Colon (tissue), 2 donors: ENCODE results near the gene NGFR.

Experiments
- FAIRE-seq: peaks from 2 replicates; lab custom pipeline; 2012; peaks lifted over from hg19 to GRCh38; lab: Jason Lieb, UNC
- donor health status: control.
- donor health status: control.

NGFR gene

DNA sequence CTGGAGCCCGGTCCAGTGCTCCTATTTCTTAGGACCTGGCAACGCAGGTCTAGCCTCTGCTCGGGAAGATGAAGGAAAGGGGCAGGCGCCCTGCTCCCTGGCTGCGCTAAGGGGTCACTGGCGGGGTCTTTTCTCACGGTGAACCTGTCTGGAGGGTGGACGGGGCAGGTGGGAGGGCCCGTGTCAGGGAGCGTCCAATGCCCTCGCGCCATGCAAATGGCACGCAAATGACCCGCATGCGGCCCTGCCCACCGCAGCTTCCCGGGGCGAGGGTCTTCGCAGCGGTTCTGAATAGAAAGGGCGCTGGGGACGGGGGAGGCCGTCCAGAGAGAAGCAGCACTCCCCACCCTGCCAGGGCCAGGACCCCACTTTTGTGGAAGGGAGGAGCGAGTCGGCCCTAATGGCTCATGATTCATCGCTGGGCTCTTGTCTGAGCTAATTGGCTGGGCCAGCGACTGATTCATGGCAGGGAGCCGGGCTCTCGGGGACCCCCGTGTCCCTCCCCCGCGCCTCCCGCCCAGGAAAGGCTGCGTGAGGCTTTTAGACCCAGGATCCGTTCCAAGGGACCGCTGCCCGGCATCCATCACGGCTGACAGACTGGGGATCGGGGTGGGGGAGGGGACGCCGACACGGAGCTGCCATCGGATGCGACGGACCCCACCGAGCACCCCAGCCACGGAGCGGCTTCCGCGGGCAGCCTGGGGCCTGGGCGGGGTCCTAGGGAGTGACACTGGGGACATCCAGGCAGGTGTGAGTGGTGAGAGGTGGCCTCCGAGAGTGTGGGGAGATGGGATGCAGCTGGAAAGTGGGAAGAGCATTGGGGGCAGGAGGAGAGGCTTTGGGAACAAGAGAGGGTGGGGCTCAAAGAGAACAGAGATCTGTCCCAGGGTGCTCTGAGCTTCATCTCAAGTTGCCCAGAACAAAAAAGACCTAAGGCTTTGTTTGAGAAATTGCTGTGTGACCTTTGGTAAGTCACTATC lies 25.0 kb upstream of the NGFR start:
- FAIRE-seq = no peak

DNA sequence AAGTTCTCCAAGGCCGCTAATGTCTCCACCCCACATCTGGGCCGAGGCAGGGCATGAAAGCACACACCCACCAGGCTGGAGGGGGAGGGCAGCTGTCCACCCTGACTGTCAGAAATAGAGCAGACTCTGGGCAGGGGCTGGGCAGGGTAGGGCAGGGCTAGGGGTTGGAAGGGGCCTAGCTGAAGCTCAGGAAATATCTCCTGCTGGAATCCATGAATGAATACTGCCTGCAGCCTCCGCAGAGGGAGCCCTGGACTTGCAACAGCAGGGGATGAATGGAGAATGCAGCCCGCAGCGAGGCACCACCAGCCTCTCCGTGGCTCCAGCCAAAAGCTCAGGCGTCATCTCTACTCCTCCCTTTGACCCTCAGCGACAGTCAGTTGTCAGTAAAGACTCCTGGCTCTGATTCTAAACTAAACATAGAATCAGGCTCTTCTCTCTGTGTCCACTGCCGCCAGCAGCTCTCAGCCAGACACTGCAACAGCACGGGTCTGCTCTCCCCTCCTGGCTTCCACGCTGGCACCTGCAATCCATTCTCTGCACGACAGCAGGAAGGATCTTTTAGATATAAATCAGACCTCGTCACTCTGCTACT lies 23.9 kb upstream of the NGFR start:
- no peak for FAIRE-seq

DNA sequence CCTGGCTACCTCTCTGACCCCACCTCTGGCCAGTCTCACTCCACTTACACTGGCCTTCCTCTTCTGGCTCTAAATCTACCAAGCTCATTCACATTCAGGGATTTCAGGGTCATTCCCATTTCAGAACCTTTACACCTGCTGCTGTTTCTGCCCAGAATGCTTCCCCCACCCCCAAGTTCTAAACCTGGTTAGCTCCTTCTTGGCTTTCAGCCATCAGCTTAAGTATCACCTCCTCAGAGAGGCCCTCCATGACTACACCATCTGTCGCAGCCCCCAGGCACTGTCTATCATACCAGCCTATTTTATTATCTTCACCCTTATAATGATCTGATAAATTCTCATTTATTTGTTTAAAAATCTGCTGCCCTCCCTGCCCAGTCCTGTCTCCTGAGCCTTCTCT lies 23.3 kb upstream of the NGFR start:
- no peak for FAIRE-seq

DNA sequence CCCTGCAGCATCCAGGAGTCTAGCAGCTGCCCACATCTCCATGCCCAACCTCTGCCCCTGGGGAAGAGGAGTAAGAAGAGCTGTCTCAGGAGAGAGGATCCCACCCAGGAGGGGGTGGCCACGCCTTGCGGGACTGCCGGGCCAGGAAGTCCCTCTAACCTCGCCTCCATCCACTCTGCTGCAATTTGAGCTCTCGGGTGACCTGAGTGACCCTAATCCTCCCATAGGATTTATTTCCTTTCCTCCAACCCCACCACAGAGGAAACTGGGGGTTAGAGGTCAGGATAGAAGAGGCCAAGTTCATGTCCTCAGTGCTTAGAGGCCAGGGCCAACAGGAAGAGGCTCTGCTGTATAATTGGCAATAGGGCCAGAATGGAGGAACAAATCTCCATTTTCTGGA lies 22.6 kb upstream of the NGFR start:
- FAIRE-seq = no peak

DNA sequence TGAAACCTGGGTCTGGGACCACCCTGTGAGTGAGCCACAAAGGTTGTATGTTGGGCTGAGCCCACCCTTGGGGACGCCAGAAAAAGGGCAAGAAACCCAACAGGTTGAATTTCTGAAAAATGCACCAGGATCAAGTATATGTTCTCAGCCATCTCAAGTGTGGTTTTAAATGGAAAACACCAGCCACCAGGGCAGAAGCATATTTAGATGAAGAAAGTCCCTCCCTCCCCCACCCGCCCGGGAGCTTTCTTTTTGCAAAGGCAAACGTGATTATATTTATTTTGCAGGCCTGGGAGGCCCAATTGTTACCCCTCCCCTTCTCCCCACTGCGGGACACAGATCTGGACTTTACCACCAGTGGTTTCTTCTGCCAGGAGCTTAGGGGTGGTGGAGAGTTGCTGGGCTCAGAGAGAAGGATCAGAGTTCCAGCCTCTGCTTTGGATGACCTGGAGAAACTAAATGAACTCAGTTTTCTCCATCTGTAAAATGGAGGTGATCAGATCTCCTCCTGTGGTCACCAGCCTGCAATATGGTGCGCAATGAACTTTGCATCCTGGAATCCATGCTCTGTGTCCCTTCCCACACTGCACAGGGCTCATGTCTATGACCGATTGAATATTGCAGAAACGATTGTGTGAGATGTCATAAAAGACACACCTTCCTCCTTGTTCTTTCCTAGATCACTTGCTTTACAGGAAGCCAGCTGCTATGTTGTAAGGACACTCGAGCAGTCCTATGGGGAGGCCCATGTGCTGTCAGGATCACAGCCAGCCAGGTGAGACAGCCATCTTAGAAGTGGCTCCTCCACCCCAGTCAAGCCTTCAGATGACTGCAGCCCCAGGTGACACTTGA lies 21.0 kb upstream of the NGFR start:
- no peak for FAIRE-seq

DNA sequence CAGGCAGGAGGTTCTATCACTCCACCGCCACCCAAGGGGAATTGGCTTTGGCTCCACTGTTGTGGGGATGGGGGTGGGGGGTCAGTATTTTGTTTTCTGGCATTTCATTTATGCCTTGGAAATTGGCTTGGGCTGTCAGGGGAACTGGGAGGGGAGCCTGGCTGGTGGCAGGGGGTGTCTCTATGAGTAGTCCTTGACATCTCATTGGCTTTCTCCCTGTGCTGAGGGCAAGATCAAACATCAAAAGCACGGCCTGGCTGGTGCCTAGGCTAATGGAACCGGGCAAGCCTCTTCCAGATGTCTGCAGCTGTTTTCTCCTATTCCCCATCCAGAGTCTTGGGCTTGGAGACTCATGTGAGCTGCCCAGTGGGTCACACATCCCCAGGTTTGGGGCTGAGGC lies 17.4 kb upstream of the NGFR start:
- FAIRE-seq = no peak

DNA sequence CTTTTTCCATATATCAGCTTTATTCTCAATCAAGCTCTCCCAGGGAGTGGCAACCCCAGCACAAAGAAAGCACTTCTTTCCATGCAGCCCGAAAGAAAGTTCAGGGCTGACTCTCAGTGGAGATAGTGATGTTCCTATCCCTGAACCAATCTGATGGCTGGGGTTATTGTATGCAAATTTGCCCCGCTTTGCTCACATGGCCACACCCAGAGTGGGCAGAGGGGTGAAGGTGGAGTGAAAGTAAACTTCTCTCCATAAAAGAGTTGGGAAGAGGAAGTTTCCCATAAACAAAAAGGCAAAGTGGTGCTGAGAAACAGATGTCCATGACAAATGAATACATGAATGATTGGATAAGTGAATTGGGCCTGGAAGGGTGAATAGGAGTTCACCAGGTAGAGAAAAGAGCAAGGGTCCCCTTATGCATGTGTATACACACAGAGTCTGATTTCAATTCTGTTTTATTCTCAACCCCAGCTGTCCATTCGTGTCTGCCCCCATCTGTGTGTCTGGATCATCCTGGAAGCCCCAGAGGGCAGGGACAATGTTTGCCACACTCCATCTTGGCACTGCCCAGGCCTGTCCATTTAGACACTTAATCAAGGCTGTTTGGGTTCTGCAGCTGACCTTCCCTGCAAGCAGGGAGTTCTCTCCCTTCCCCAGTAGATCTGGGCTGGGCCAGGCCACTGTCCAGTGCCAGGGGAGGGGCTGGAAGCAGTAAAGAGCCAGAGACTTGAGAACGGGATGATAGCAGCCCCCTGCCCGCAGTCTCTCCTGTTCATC lies 14.1 kb upstream of the NGFR start:
- no peak for FAIRE-seq

DNA sequence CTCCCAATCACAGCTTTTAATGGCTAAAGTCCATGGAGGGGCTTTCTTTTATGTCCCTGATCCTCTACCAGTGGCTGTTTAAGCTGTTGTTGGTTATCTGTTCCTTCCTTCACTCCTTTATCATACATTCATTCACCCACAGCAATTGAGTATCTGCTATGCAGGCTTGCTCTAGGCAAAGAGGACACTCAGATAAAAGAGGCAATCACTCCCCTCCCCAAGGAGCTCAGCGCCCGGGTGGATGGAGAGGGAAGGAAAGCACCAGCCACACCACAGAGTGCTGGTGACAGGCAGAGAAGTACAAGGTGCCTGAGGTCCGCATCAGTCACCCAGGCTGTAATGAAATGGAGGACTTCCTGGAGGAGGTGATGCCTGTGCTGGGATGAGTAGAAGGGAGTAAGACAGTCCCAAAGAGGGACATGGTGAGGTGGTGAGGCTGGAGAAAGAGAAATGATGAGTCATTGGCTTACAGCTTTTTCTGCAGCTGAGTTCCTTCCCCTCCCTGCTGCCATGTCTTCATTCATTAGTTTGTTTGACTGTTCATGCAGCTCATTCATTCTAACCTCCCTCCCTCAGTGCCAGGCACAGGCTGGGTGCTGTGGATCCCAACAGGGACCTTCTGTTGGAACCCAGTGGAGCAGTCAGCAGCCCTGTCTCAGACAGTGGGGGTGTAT lies 12.8 kb upstream of the NGFR start:
- FAIRE-seq = no peak

DNA sequence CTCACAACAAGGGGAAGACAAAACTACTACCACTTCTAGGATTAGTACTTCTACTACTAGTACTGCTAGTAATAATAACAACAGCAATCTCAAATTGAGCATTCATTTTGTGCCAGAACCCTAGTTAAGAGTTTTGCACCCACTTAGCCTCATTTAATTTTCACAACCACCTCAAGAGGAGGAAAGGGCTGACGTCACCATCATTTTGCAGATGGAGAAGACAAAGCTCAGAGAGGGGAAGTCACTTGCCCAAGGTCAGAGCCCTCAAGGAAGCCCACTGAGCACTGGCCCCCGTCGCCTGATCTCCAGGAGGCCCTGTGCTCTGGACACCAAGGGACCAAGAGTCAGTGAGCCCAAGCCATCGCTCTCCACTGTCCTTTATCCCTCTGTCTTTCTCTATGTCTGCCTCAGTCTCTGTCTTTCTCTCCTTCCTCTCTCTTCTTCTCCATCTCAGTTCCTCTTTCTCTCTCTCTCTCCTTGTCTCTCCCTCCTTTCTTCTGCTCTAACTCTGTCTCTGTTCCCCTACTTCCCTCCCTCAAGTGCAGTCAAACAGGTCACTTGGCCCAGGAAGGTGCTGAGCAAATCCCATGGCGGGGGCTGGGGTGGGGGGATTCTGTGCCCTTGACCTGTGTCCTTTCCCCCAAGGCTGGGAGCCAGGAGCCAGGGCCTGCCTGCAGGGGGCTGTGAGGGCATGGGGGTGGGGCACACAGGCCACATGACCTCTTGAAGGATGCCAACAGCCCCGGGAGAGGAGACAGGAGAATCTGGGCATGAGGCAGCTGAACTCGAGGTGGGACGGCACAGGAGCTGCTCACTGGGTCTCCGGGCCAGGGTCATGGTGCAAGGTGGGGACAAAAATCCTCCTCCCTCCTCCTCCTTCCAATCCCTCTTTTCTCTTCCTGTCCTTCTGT lies 11.2 kb upstream of the NGFR start:
- no peak for FAIRE-seq

DNA sequence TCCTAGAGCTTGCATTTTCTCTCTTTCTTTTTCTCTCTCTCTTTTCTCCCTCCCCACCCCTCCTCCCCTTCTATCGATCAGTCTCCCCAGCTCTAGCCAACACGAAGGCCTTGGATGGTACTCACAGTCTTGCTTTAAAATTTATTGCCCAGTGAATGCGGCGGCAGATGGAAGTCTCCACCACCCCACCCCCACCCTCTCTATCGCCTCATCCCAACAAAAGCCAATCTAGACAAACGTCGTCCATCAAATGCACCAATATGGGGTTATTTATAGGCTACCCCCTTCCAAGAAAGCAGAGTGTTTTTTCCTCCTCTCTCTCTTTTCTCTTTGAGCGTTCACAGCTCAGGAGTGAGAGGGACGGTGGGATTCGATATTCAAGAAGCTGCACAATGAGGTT lies 10.5 kb upstream of the NGFR start:
- FAIRE-seq = no peak

DNA sequence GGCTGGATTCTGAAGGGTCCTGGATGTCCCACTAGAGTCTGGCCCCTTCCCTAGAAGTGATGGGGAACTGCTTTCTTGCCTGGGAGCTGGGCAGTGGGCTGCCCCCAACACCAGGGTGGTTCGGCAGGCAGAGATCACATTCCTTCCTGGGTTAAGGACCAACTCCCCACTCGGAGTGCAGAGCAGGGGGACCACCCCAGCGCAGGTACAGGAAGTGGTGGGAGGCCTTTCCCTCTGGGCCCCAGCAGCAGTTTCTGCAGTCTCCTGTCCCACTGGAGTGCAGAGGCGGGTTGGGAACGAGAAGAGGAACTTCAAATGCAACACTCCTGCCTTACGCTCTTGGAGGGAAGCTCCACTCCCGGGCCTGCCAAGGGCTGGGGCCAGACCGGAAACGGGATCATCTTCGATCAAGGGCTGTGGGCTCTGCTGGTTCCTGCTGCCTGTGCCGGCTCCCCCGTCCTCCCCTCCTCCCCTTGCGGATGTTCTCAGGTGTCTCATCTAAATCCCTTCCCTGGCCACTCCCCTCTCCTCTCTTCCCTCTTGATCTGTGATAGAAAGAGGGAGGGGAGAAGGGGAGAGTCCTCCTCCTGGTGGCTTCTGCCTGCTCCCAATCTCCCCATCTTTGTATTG lies 9.0 kb upstream of the NGFR start:
- FAIRE-seq = no peak

DNA sequence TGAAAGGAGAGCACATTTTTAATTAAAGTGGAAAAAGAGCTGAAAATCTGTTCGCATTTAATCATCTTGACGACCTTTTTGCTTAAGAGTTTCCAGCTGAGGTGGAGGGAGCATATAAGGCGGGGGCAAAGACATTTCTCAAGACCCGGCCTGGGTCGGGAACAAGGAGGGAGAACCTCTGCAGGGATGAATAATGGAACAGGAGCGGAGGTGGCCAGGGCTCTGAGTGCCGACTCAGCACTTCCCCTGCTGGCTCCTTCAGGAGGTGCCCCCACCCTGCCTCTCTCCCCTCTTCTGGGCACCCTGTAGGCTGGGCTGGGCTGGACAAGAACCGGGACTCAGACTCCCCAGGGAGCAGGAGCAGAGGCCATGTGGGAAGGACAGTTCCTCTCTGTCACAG lies 7.9 kb upstream of the NGFR start:
- FAIRE-seq = no peak

DNA sequence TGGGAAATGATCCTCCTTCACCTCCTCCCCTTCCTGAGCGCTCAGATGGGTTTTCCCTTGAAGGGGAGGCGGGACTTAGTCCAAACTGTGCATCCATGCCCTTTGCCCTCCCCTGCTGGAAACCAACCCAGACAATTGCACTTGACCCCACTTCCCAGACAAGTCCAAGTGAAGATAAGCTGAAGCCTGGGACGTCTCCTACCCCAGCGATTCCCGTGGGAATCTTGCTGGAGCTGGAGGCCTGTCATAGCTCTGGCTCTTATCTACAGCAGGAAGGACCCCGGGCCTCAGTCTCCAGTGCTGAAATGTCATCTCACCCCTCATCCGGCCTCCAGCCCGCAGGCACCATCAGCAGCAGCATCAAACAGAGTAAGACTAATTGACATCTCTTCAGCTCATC lies 6.5 kb upstream of the NGFR start:
- no peak for FAIRE-seq

DNA sequence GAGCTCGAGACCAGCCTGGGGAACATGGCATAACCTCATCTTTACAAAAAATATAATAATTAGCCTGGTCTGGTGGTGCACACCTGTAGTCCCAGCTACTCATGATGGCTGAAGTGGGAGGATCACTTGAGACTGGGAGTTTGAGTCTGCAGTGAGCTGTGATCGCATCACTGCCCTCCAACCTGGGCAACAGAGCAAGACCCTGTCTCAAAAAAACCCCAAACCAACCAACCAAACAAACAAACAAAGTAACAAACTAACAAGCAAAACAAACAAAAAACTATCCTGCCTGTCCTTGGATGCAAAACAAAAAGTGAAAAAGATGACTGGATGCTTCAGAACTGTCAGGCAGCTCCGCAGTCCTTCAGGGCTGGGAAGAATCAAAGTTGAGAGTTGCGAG lies 5.7 kb upstream of the NGFR start:
- FAIRE-seq = no peak

DNA sequence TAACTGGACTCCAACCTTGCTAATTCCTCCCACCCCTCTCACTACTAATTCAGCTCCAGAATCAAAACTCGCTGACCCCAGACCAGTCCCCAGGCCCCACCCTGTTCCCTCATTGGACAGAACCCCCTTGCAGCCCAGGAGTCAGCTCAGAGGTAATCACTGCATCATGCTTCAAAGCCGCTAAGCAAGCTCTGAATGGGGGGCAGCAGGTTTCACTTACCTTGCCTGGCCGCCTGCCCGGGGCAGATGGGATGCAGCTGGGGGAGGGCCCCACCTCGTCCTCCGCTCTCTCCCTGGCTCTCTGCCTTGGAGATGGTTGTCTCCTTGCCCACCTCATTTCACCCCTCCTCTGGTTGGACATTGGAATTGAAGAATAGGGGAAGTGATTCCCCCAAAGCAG lies 4.8 kb upstream of the NGFR start:
- FAIRE-seq = no peak

DNA sequence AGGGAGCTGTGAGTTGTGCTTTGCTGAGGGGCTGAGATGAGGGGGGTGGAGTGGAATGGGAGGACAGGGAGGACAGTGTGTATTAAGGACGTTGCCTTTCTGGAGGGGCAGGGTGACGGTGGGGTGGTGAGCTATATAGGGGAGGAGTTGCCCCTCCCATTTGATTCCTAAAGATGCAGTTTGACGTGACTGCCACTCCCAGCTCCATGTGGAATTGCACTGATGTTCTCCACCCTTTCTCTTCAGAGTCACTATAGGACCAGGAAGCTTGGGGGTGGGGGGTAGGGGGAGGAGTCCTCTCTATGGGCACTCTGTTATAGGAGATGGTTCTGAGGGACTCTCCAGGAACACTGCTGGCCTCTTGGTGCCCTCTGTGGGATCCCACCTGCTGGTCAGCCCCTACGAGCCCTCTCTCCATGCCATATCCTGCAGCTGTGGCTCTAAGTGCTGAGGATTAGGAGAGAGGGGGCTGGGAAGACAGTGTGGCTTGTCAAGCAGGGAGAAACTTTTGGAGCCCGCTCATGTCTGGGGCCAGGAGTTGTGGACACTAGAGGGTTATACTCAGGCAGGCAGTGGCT lies 3.8 kb upstream of the NGFR start:
- no peak for FAIRE-seq

DNA sequence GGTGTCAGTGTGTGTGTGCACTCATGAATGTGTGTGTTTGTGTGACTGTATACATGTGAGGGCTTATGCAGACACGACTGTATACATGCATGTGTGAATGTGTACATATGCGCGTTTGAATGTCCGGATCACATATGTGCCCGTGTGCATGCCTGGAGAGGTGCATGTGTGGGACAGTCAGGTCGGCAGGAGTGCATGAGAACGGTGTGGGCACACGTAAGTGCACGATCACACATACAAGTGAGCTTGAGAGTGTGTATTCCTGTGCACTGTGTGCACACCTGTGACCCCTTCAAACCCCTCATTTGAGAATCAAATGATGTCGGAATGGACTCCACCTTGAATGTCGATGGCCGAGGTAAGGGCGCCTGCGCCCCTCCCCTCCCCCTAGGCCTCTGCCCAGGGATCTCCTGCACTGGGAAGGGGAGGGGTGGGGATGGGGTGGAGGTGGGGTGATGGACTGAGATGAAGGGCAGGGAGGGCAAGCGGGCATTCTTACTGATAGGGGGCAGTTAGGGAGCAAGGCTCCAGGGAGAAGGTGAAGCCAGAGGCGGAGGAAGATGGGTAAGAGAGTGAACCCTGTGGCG lies 601 bp upstream of the NGFR start:
- FAIRE-seq = no peak

DNA sequence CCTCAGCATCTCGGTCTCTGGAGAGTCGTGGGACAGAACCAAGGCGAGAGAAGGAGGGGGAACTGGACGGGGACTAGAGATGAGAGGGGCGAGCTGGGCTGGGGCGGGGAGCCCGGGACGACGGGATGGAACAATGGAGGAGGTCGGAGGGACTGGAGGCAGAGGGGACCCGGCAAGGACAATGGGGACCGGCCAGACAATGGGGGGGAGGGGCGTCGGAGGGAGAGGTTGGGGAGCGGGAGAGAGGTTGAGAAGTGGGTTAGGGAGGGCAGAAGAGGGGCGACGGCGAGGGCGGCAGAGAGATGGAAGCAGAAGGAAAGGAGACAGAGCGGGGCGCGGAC lies 719 bp downstream of the NGFR start:
- no peak for FAIRE-seq

DNA sequence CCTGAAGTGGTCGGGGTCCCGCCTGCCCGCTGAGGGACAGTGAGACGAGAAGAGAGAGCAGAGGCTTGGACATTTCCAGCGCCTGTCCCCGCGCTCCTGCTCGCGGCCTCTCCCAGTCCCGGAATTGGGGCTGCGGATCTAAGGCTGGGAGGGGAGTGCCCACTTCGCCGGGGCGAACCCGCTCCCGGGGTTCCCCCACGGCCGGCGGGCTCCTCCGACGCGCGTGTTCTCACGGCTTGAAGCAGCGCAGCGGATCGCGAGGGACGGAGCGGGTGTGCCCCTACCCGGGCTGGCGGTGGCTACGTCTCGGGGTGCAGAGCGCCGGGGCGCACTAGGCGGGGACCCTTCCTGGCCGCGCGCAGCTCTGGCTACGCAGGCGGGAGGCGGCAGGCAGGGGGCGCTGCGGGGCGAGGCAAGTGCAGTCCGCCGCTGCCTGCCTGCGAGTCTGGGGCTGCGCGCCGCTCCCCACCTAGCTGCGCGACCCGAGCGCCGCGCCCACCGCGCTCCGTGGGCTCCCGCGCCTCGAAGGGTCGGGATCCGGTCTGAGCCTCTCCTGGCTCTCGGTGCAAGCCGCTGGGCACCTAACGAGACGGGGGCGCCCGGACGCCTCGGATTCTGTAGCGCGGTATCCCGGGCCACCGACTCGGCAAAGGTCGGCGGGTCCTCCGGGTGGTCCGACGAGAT lies 1.2 kb downstream of the NGFR start:
- no peak for FAIRE-seq
